Neural cell (in vitro differentiated cells): ENCODE data around the gene PODXL2. TPM values are rescaled to one million over a fixed set of nuclear protein-coding genes. Genes with fewer than 3 reads are reported as not detected.
A peak's percentile ranks its signal among the peaks of the same experiment; 100 is the strongest.

Experiments used
- H2AFZ ChIP-seq: fragments of 200-600, 300-800 bp; sonication (generic), shearing (Covaris generic); 2 replicates; pipeline ENCODE4 v1.6.0; 2014; ENCODE audit warnings: low read depth, mild to moderate bottlenecking, antibody characterized with exemption, low read length, moderate library complexity
- H3F3A ChIP-seq: fragments of 200-600 bp; shearing (Covaris generic); 2 replicates; pipeline ENCODE4 v1.6.1; 2016; ENCODE audit warnings: mild to moderate bottlenecking, moderate library complexity, mixed read lengths, antibody characterized with exemption, low read length; ENCODE audit not compliant: insufficient read depth, poor library complexity, severe bottlenecking
- H3K27ac ChIP-seq: fragments of 200-600, 300-800 bp; sonication (generic), shearing (Covaris generic); 2 replicates; pipeline ENCODE4 v1.5.1; 2014; ENCODE audit warnings: mild to moderate bottlenecking, low read length, moderate library complexity
- H3K27me3 ChIP-seq: fragments of 300-800, 200-600 bp; sonication (generic), shearing (Covaris generic); 2 replicates; pipeline ENCODE4 v1.6.0; 2014; ENCODE audit warnings: mild to moderate bottlenecking, low read depth, low read length, moderate library complexity; ENCODE audit not compliant: insufficient read depth
- H3K36me3 ChIP-seq: fragments of 300-800, 200-600 bp; sonication (generic), shearing (Covaris generic); 2 replicates; pipeline ENCODE4 v1.5.1; 2014; ENCODE audit warnings: mild to moderate bottlenecking, antibody characterized with exemption, low read length, moderate library complexity; ENCODE audit not compliant: insufficient read depth
- H3K4me2 ChIP-seq: fragments of 300-800, 200-600 bp; sonication (generic), shearing (Covaris generic); 2 replicates; pipeline ENCODE4 v1.6.0; 2014; ENCODE audit warnings: mild to moderate bottlenecking, low read length
- H3K4me3 ChIP-seq: fragments of 300-800, 200-600 bp; sonication (generic), shearing (Covaris generic); 2 replicates; pipeline ENCODE4 v1.5.1; 2014; ENCODE audit warnings: mild to moderate bottlenecking, low read length, moderate library complexity
- H3K79me2 ChIP-seq: fragments of 200-600 bp; shearing (Covaris generic); replicated peaks from 2 replicates; pipeline ENCODE4 v1.6.0; 2014; ENCODE audit warnings: mild to moderate bottlenecking, low read length, moderate library complexity; ENCODE audit not compliant: insufficient read depth
- H3K9ac ChIP-seq: fragments of 300-800, 200-600 bp; sonication (generic), shearing (Covaris generic); 2 replicates; pipeline ENCODE4 v1.6.1; 2016; ENCODE audit warnings: mild to moderate bottlenecking, low read length, mixed read lengths
- H3K9me2 ChIP-seq: fragments of 200-600 bp; shearing (Covaris generic); 2 replicates; pipeline ENCODE4 v1.6.1; 2016; ENCODE audit warnings: mild to moderate bottlenecking, low read length, mixed read lengths; ENCODE audit not compliant: insufficient read depth
- H3K9me3 ChIP-seq: fragments of 200-600, 300-800 bp; sonication (generic), shearing (Covaris generic); 2 replicates; pipeline ENCODE4 v1.6.1; 2016; ENCODE audit warnings: mild to moderate bottlenecking, mixed run types, low read length, moderate library complexity, mixed read lengths
- H4K20me1 ChIP-seq: fragments of 200-600 bp; shearing (Covaris generic); 2 replicates; pipeline ENCODE4 v1.6.1; 2016; ENCODE audit warnings: mild to moderate bottlenecking, mixed run types; ENCODE audit not compliant: insufficient read depth
- EP300 ChIP-seq: fragments of 450-650 bp; conservative IDR thresholded peaks from 2 replicates; pipeline ENCODE4 v1.6.1; 2014; ENCODE audit warnings: antibody characterized with exemption, mild to moderate bottlenecking, moderate library complexity; ENCODE audit not compliant: poor library complexity, severe bottlenecking
- EZH2 ChIP-seq: fragments of 200-600, 300-800 bp; shearing (Covaris generic), sonication (generic); IDR thresholded peaks from 2 replicates; pipeline ENCODE4 v1.6.1; 2014; ENCODE audit warnings: antibody characterized with exemption, low read length, borderline replicate concordance, mild to moderate bottlenecking; ENCODE audit not compliant: insufficient read depth, poor library complexity, severe bottlenecking
- MXI1 ChIP-seq: fragments of 450-650 bp; conservative IDR thresholded peaks from 2 replicates; pipeline ENCODE4 v1.6.1; 2014; ENCODE audit warnings: antibody characterized with exemption, mild to moderate bottlenecking; ENCODE audit not compliant: poor library complexity, severe bottlenecking
- POLR2AphosphoS5 ChIP-seq: IDR thresholded peaks from 2 replicates; pipeline ENCODE4 v1.6.1; 2012
- RAD21 ChIP-seq: fragments of 450-650 bp; conservative IDR thresholded peaks from 2 replicates; pipeline ENCODE4 v1.6.1; 2014; ENCODE audit warnings: antibody characterized with exemption, mild to moderate bottlenecking, moderate library complexity
- REST ChIP-seq: IDR thresholded peaks from 2 replicates; pipeline ENCODE4 v1.6.1; 2012; ENCODE audit warnings: borderline replicate concordance
- SMC3 ChIP-seq: fragments of 450-650 bp; conservative IDR thresholded peaks from 2 replicates; pipeline ENCODE4 v1.6.1; 2014; ENCODE audit warnings: antibody characterized with exemption, mild to moderate bottlenecking, moderate library complexity; ENCODE audit not compliant: poor library complexity
- TAF1 ChIP-seq: IDR thresholded peaks from 2 replicates; pipeline ENCODE4 v1.6.1; 2012; ENCODE audit warnings: low read depth
- polyA plus RNA-seq: library from polyadenylated mRNA; depleted of rRNA; stranded (reverse); fragments of >200 nt; gene quantifications from 2 replicates; pipeline ENCODE4 v1.2.3, GENCODE V29; 2014
- TF ChIP-seq, protein P1 (sequence below): fragments of 450-650 bp; IDR thresholded peaks from 2 replicates; pipeline ENCODE4 v1.5.1; 2014; ENCODE audit warnings: antibody characterized with exemption, mild to moderate bottlenecking, moderate library complexity; ENCODE audit not compliant: poor library complexity, severe bottlenecking

PODXL2 gene
- polyA plus RNA-seq, 1 donor from 2014 or later: 266 TPM

DNA sequence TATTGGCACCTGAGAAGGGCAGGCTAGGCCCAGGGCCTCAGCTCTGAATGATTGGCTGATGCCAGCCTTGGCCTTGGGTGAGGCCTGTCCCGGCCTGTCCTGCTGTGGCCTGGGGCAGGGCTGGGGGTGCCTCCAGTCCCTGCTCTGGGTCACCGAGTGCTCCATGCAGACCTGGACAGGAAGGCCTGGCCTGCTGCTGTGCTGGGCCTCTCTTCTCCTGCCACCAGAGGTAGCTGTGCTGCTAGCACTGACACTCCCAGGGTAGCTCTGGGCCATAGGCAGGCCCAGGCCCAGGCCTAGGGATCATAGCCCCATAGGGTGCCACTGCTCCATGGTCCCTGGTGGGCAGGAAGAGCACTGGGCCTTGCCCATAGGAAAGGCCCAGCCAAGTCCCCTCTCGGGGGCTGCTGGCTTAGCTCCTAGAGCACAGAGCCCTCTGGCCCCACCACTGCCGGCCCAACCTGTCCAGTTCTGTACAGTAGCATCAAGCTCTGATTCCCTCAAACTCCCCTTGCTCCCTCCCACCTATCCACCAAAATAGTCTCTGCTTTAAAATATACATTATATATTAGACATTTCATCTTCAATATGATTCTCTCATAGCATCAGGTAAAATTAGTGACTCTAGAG is 62.0 kb downstream of the PODXL2 start:
- Histone ChIP-seq H3K79me2 (no peaks in the 10 kb centered on the region), H3K9ac (no peak overlapping the region), H3K27ac (no peak overlapping the region)

DNA sequence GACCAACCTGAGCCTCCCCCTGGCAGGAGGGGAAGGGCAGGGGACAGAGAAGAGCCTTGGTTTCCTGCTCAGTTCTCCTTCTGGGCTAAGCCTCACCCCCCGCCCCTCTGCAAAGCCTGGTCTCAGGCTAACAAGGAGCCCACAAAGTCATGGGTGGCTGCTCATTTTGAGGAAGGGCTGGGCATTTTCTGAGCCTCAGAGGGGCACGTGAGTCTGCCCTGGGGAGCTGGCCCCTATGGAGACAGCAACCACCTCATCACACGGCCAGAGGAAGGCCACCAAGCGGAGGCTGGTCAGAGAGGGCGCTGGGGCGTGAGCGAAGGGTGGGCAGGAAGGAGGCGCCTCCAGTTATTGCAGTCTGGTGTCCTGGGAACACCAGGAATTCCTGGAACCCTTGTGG is 62.5 kb downstream of the PODXL2 start:
- H3F3A ChIP-seq: no peaks in the 10 kb centered on the region
- H3K9me3 ChIP-seq: no peaks in the 10 kb centered on the region
- no peaks in the 10 kb centered on the region for H3K9me2 ChIP-seq
- no peaks in the 10 kb centered on the region for H3K79me2 ChIP-seq
- H4K20me1 ChIP-seq: no peaks in the 10 kb centered on the region
- no peak overlapping the region for H3K4me3 ChIP-seq
- H3K27me3 ChIP-seq: no peaks in the 10 kb centered on the region
- H3K36me3 ChIP-seq: no peaks in the 10 kb centered on the region
- no peak overlapping the region for H2AFZ ChIP-seq
- TF ChIP-seq EZH2 (no peak), POLR2AphosphoS5 (no peak), REST (no peak), EP300 (no peak), SMC3 (no peak), RAD21 (no peak), TAF1 (no peak)
- no peak overlapping the region for H3K9ac ChIP-seq
- H3K27ac ChIP-seq: no peak overlapping the region
- no peak overlapping the region for H3K4me2 ChIP-seq

More for the DNA sequence above, 62.0 kb downstream of the PODXL2 start:
- no peaks in the 10 kb centered on the region for H3F3A ChIP-seq
- no peaks in the 10 kb centered on the region for H3K9me3 ChIP-seq
- TF ChIP-seq REST (no peak), TAF1 (no peak), MXI1 (no peak), SMC3 (peak; percentile 59), RAD21 (peak; percentile 50)
- TF ChIP-seq, protein P1, sequence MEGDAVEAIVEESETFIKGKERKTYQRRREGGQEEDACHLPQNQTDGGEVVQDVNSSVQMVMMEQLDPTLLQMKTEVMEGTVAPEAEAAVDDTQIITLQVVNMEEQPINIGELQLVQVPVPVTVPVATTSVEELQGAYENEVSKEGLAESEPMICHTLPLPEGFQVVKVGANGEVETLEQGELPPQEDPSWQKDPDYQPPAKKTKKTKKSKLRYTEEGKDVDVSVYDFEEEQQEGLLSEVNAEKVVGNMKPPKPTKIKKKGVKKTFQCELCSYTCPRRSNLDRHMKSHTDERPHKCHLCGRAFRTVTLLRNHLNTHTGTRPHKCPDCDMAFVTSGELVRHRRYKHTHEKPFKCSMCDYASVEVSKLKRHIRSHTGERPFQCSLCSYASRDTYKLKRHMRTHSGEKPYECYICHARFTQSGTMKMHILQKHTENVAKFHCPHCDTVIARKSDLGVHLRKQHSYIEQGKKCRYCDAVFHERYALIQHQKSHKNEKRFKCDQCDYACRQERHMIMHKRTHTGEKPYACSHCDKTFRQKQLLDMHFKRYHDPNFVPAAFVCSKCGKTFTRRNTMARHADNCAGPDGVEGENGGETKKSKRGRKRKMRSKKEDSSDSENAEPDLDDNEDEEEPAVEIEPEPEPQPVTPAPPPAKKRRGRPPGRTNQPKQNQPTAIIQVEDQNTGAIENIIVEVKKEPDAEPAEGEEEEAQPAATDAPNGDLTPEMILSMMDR: peak; percentile 43
- H3K36me3 ChIP-seq: no peaks in the 10 kb centered on the region
- H3K4me2 ChIP-seq: no peak overlapping the region
- no peaks in the 10 kb centered on the region for H4K20me1 ChIP-seq
- H2AFZ ChIP-seq: no peak overlapping the region
- no peaks in the 10 kb centered on the region for H3K27me3 ChIP-seq
- no peaks in the 10 kb centered on the region for H3K9me2 ChIP-seq
- no peak overlapping the region for H3K4me3 ChIP-seq
